ENCODE measurements around the gene ADAM12.

GRCh38 chr10:126350216-126350992 lies 37.9 kb downstream of the ADAM12 start:
- TF ChIP-seq CTCF (IDR thresholded peaks at IDR 0.05), result no peak
- no peak for TF ChIP-seq POLR2A (IDR thresholded peaks at IDR 0.05)
- TF ChIP-seq POLR2AphosphoS5 (IDR thresholded peaks at IDR 0.05), result no peak

All from prostate gland (tissue), 2 donors.